IPS-18c (cell line): ENCODE results near the gene LTBP3.
A peak's percentile ranks its signal among the peaks of the same experiment; 100 is the strongest.
"Not testable (repeated sequence)": the region's sequence is repeated elsewhere in the genome, so short reads cannot be mapped to it uniquely, and the experiment has no call there.

Source experiments
- H3K4me3 ChIP-seq: 2 replicates; pipeline ENCODE4 v1.7.0; 2013; ENCODE audit warnings: low read depth, mild to moderate bottlenecking, low read length, moderate library complexity; ENCODE audit not compliant: insufficient read depth
- H3K9me3 ChIP-seq: one replicate; pipeline ENCODE4 v1.6.1; 2013; ENCODE audit warnings: mild to moderate bottlenecking, low read length, moderate library complexity; ENCODE audit not compliant: control insufficient read depth, insufficient read depth

Gene LTBP3

DNA sequence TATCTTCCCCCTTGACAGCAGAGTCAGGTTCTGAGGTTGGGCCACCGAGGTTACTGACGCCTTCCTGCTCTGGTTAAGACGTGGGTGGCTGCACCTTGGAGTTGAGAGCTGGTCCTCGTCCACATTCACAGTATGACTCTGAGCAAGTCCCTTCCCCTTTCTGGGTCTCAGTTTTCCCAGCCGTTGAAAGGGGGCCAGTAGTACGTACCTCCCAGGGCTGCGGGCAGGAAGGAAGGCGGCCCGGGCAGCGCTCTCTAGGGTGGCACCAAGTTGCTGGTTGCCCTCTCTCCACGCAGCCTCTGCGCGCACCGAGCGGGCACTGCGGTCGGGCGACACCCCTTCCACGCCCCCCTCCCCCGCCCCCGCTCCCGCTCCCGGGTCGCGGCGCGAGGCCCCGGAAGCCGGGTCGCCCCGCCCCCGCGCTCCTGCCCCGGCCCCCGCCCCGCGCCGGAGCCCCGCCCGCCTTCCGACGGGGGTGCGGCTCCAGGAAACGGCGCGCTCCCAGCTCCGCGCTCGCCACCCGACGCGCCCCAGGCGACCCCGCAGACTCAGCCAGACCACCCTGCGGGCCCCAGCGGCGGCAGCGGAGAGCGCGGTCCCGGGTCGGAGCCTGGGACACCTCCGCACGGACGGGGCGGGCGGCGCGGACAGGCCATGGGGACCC lies 17.5 kb upstream of the LTBP3 start, which contains the start of gene EHBP1L1:
Gene EHBP1L1 (plus strand): TSS at position 486 of the 664 bp plus-strand sequence. CDS start 250 bp downstream, outside the sequence.
- Histone ChIP-seq H3K4me3 (peak within 1 kb of the TSS; percentile 46), H3K9me3 (peaks cover 2% of the 10 kb centered on the region)

DNA sequence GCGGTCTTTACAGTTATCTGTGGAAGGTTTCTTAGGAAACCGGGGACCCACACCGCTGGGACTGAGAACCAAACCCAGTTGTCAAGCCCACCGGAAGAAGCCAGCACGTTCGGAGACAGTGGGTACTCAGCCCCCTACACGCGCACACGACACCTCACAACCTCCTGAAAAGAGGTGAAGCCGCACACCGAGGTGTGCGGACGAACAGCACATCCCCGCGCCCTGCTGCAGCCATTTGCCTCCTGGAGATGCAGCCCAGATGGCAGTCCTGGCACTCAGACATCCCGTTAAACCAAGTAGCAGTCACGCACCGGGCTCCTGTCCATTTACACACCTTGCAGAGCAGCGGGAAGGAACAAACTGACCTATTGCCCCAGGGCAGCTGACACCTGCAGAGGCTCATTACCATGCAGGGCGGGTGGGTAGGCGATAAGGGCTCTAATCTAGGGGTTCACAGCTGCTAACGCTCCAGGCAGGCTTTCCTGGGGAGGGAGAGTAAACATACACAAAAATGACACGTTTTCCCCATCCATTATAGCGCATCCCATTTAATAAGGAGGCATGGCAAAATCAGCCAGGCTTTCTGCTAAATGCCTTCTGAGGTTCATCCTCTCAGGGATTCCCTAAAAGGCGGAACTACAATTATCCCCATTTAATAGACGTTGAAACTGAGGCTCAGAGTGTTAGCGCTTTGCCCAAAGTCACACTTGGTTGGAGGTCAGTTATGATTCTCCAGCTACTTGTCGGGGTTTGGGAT lies 16.8 kb upstream of the LTBP3 start:
- H3K9me3 ChIP-seq = no peaks in the 10 kb centered on the region
- peak overlapping the region; percentile 46 for H3K4me3 ChIP-seq

DNA sequence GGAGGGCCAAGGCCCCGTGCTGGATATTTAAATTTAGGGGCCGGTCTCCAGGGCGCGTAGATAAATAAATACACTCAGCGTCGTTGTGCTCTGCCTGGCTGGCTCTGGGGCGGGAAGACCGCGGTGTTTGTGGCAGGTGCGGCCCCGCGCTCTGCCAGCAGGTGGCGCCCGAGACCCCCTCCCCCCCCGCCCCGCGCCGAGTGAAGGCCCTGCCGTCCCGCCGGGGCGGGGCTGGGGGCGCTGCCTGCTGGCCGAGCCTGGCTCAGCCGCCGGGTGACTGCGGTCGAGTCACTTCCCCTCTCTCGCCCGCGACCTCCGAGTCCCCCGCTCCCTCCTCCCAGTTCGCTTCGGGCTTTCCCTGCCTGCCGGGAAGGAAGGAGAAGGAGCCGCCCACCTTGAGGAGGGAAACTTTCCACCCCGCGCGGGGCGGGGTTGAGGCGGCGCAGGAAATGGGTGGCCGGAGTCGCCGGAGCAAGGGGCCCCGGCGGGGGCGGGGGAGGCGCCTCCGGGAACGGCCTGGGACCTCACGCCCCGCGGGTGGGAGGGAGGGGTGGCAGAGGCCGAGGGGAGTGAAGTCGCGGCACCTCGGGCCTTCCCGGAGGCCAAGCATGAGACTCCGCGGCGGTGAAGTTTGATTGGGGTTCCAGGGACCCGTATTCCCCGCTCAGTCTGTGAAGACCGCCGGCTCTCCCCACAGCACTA lies 16.1 kb upstream of the LTBP3 start:
- H3K4me3 ChIP-seq = peak overlapping the region; percentile 47; the same call in 1 of the 2 replicates
- H3K9me3 ChIP-seq = no peaks in the 10 kb centered on the region

DNA sequence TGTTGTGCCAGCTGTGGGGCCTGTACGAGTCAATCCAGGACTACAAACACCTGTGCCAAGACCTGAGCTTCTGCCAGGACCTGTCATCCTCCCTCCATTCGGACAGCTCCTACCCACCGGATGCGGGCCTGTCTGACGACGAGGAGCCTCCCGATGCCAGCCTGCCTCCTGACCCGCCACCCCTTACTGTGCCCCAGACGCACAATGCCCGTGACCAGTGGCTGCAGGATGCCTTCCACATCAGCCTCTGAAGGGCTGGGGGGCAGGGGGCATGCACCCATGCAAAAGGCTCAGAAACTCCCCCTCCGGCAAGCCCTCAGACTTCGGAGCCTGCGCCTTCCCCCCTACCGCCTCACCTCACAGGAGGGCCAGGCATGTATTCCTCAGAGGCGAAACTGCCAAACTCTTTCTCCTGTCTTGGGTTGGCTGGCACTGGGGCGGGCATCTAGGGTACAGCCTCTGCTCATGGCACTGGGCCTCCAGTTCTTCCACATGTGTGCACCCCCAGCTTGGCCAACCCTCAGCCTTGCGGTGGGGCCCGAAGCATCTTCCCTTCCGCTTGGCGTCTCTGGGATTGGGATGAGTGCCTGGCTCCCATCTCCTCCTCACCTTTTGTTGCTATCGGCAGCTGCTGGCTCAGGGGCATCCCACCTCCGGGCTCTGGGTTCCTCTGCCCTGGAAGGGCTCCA lies 15.4 kb upstream of the LTBP3 start:
- Histone ChIP-seq H3K9me3 (no peaks in the 10 kb centered on the region), H3K4me3 (no peak overlapping the region; the same call in 1 of the 2 replicates)

DNA sequence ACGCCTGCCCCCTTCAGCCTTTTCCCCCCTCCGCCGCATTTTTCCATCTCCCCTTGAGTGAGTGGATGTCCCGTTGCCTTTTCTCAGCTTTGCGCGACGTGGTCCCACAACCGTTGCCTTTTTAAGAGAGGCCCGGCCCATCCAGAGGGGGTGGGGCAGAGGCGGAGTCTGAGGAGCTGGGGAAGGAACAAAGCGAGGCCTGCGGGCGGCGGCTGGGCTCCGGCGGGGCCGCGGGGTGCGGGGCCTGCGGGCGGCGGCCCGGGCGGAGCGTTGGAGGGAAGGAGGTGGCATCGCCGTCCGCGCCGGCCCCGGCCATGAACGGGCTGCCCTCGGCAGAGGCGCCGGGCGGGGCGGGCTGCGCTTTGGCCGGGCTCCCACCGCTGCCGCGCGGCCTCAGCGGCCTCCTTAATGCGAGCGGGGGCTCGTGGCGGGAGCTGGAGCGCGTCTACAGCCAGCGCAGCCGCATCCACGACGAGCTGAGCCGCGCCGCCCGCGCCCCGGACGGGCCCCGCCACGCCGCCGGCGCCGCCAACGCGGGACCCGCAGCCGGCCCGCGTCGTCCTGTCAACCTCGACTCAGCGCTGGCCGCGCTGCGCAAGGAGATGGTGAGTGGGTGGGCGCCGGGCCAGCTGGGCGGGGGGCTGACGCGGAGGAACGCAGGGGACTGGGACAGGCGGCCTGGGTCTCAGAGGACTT lies 14.3 kb upstream of the LTBP3 start, which contains the start of gene FAM89B:
Gene FAM89B (plus strand): TSS at position 183 of the 696 bp plus-strand sequence. CDS start 132 bp downstream, at position 315.
- peak within 1 kb of the TSS; percentile 99 for H3K4me3 ChIP-seq

DNA sequence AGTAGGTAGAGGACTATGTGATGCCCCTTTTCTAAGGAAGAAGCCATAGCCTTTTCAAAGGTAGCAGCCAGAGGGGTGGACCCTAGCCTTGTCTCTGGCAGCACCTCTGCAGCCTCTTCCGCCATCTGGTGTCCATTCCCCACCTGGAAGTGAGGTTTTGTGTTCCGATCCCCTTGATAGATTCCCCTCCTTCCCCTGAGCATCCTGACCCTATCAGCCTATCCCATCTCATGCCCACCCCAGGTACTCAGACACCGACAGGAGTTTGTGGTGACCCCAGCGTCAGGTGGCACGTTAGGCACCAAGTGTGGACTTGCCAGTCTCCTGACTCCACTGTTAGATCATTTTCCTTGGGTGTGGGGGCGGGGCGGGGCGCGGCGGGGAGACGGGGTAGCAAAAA lies 13.8 kb upstream of the LTBP3 start:
- Histone ChIP-seq H3K4me3 (peak overlapping the region; percentile 99; the same call in 1 of the 2 replicates), H3K9me3 (no peaks in the 10 kb centered on the region)

More for the DNA sequence above, 14.3 kb upstream of the LTBP3 start, which contains the start of gene FAM89B:
- no peaks in the 10 kb centered on the region for H3K9me3 ChIP-seq

DNA sequence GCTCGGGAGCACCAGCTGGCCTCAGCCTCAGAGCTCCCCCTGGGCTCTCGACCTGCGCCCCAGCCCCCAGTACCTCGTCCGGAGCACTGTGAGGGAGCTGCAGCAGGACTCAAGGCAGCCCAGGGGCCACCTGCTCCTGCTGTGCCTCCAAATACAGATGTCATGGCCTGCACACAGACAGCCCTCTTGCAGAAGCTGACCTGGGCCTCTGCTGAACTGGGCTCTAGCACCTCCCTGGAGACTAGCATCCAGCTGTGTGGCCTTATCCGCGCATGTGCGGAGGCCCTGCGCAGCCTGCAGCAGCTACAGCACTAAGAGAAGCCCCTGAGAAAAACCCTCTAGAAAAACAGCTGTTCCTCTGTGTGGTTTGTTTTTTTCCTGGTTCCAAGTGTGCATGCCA lies 13.3 kb upstream of the LTBP3 start:
- H3K9me3 ChIP-seq = no peaks in the 10 kb centered on the region
- H3K4me3 ChIP-seq = peak overlapping the region; percentile 99

DNA sequence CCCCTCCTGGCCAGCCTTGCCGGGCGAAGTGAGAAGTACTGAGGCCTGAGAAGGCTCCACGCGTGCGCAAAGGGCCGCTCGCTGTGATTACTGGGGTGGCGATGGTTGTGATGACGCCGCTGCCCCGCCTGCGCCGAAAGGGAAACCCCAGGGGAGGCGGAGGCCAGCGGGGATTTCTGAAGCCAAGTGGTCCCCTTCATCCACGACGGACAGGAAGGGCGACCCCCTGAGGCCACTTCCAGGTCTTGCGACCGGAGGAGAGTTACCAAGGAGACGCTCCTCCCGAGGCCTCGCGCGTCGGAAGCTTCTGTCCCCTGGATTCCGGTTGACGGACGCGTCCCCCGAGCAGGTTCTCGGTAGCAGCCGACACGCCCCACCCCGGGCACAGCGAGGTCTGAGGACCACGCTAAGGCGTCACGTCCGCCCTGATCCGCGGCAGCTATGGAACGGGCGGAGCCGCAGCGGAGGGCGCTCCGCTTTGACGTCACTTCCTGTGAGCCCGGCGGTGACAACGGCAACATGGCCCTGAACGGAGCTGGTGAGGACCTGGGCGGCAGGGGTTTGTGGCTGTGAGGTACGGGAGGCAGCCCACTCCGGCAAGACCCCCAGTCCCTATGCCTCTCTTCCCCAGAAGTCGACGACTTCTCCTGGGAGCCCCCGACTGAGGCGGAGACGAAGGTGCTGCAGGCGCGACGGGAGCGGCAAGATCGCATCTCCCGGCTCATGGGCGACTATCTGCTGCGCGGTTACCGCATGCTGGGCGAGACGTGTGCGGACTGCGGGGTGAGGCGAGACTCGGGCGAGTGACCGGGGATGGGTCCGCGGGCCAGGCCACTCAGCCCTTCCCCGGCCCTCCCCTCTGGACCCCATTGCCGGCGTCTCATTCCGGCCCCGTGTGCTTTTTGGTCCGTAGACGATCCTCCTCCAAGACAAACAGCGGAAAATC lies 12.1 kb upstream of the LTBP3 start, which contains the start of gene ZNRD2:
Gene ZNRD2 (plus strand): TSS at position 505 of the 946 bp plus-strand sequence. CDS start 15 bp downstream, at position 520.
- Histone ChIP-seq H3K9me3 (no peaks in the 10 kb centered on the region), H3K4me3 (peak within 1 kb of the TSS; percentile 99)

DNA sequence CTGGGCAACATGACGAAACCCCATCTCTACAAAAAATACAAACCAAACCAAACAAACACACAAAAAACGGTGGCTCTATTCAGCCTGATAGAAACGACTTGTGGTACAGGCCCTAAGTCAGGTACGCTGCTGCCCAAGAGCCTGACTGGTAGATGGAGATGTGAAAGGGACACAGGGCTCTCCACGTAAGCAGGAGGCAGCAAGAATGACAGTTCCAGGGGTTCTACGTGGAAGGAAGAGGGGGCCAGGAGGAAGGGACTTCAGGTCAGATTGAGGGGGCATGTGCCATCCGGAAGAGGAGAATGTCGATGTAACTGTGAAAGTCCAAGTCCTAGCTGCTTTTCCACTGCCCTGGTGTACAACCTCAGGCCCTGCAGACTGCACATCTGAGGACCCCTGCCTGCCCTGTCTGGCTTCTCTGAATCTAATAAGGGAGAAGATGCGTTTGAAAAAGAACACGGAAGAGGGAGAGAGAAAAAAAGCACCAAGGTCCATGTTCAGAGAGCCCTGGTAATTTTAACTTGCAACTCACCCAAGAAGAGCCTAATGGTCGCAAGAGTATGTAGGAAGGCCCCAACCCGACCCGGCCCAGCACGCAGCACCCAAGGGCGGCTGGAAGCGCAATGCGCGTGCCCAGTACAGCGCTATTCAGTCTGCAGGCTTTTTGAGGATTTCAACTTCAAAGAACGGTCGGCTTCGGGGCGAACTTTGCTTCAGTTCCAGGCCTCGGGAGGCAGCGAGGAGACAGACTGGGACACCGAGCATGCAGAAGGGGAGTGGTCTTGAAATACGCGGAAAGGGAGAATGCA lies 11.2 kb upstream of the LTBP3 start:
- no peaks in the 10 kb centered on the region for H3K9me3 ChIP-seq
- H3K4me3 ChIP-seq = peak overlapping the region; percentile 99

DNA sequence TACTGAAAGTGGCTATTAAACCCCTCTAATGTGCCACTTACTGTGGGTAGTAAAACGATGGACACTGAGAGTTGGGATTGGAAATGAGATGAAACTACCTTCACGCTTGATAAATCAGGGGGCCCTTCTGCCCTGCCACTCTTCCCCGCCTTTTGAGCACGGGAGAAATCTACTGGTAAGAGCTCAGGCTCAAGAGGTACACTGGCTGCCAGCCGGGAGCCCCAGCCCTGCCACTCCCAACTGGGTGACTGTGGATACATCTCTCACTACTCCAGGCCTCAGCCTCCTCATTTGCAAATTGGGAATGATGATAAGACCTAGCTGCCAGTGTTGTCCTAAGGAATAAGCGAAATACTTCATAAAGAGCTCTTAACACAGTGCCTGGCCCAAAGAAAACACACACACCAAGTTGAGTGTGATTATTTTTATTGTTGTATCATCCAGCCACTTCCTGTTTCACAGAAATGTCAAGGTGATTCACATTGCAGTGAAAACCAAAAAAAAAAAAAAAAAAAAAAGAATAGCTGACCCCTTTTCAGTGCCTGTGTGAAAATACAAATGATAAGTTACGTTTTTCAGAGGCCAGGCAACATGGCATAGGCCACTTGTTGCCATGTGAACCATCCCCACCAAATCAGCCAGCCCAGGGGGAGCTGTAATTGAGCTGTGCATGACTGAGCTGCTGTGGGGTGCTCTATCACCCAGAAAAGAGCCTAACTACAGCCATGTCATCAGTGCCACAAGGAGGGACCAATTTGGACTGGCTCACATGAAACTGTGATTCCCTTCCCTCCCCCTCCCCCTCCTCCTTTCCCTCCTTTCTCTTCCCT lies 7.7 kb upstream of the LTBP3 start:
- H3K9me3 ChIP-seq = no peaks in the 10 kb centered on the region
- H3K4me3 ChIP-seq = no peak overlapping the region

DNA sequence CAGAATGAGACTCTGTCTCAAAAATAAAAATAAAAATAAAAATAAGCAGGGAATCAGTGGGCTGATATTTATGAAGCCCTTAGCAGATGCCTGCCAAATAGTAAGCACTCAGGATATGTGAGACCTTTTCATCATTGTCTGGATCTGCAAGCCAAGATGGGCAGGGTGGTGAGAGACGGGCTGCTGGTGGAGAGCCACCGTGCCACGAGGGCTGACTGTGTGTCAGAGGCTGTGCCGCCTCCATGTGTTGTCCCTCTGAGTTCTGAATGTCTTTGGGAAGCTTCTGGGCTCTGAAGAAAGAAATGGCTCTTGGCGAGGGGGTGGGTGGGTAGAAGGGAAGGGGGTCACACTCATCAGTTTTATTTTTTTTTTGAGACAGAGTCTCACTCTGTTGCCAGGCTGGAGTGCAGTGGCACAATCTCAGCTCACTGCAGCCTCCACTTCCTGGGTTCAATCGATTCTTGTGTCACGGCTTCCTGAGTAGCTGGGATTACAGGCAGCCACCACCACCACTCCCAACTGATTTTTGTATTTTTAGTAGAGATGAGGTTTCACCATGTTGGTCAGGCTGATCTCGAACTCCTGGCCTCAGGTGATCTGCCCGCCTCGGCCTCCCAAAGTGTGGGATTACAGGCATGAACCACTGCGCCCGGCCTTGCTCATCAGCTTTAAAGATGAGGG lies 6.9 kb upstream of the LTBP3 start:
- not testable (repeated sequence) for H3K9me3 ChIP-seq, H3K4me3 ChIP-seq

DNA sequence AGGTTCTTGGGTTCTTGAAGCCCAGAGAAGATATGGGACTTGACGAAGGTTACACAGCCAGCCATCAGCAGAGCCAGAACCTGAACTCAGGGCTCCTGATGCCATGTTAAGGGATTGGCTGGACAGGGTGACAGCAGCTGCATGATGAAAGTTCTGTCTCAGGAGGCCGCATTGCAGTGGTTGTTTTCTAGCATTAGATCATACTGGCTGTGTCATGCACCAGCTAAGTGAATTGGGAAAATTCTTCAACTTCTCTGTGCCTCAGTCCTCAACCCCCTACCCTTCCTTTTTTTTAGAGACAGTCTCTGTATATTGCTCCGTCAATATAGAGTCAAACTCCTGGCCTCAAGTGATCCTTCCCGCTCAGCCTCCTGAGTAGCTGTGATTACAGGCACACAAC lies 5.4 kb upstream of the LTBP3 start:
- no peak overlapping the region for H3K4me3 ChIP-seq
- no peaks in the 10 kb centered on the region for H3K9me3 ChIP-seq

DNA sequence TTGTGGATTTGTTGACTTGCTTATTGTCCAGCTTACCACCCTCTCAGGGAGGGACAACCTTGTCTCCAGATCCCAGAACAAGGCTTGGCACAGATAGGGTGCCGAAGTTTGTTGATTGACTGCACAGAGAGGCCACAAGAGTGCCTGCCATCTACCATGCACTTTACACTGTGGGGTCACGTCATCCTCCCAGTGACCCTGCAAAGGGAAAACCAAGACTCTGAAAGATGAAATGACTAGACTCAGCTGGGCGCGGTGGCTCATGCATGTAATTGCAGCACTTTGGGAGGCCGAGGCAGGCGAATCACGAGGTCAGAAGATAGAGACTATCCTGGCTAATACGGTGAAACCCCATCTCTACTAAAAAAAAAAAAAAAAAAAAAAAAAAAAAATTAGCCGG lies 4.6 kb upstream of the LTBP3 start:
- no peak overlapping the region for H3K4me3 ChIP-seq
- H3K9me3 ChIP-seq = no peaks in the 10 kb centered on the region

DNA sequence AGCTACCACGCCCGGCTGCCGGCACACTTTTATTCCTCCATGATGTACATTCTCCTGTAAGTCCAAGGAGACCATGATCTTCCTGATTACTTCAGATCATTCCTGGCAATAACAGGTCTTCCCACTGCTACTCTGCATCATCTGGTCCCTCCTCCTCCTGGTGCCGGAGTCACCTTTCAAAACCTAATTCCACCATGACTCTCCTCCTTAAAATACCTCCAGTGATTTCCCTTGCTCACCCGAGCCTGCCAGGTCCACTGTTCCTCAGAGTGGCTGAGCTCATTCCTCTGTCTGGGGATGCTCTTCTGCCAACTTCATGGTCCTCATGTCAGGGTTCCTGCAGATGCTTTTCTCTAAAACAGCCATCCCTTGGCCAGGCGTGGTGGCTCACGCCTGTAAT lies 3.9 kb upstream of the LTBP3 start:
- Histone ChIP-seq H3K4me3 (no peak overlapping the region), H3K9me3 (no peaks in the 10 kb centered on the region)
